GM04503 (cell line): ENCODE measurements around the gene DNASE2B.

Source experiments
- DNase-seq: peaks from one replicate; pipeline ENCODE4 v3.0.0-alpha.2; 2012; ENCODE audit warnings: low read depth

The DNASE2B gene

GRCh38 chr1:84374991-84375696 is 23.1 kb upstream of the DNASE2B start:
- peak; percentile 73 for DNase-seq

- no peak for DNase-seq
Observed at GRCh38 chr1:84376000-84376910, 22.0 kb upstream of the DNASE2B start.

GRCh38 chr1:84377480-84378095 is 20.7 kb upstream of the DNASE2B start:
- DNase-seq, result no peak

- no peak for DNase-seq
Observed at GRCh38 chr1:84379138-84379916, 19.0 kb upstream of the DNASE2B start.

GRCh38 chr1:84379917-84380180 is 18.4 kb upstream of the DNASE2B start:
- no peak for DNase-seq

GRCh38 chr1:84382127-84382526 is 16.2 kb upstream of the DNASE2B start:
- no peak for DNase-seq

GRCh38 chr1:84385347-84385746 is 12.9 kb upstream of the DNASE2B start:
- DNase-seq, result no peak

- no peak for DNase-seq
Observed at GRCh38 chr1:84386716-84387479, 11.4 kb upstream of the DNASE2B start.

- DNase-seq, result no peak
Observed at GRCh38 chr1:84387480-84388163, 10.7 kb upstream of the DNASE2B start.

- no peak for DNase-seq
Observed at GRCh38 chr1:84390226-84390625, 8.1 kb upstream of the DNASE2B start.

GRCh38 chr1:84401156-84401555 is 2.9 kb downstream of the DNASE2B start:
- DNase-seq, result no peak

- DNase-seq, result no peak
Observed at GRCh38 chr1:84402060-84402459, 3.8 kb downstream of the DNASE2B start.

GRCh38 chr1:84402501-84402900 is 4.2 kb downstream of the DNASE2B start:
- DNase-seq, result no peak

GRCh38 chr1:84403347-84403746 is 5.1 kb downstream of the DNASE2B start:
- no peak for DNase-seq

- no peak for DNase-seq
Observed at GRCh38 chr1:84406346-84406861, 8.1 kb downstream of the DNASE2B start.

- DNase-seq, result no peak
Observed at GRCh38 chr1:84407524-84407923, 9.2 kb downstream of the DNASE2B start.

GRCh38 chr1:84407958-84408422 is 9.7 kb downstream of the DNASE2B start:
- DNase-seq, result no peak

- DNase-seq, result no peak
Observed at GRCh38 chr1:84409888-84410287, 11.6 kb downstream of the DNASE2B start.

- DNase-seq, result no peak
Observed at GRCh38 chr1:84410328-84411095, 12.2 kb downstream of the DNASE2B start.
